ENCODE results near the gene SPATA9. TPM values are rescaled to one million over a fixed set of nuclear protein-coding genes. Genes with fewer than 3 reads are reported as not detected.
"Not testable (repeated sequence)": the region's sequence is repeated elsewhere in the genome, so short reads cannot be mapped to it uniquely, and the experiment has no call there.

SPATA9 gene
- total RNA-seq, 2 donors from 2014 or later = 2.3 TPM; not detected in 1

- WGBS = 60% methylated on average over 7 of the region's 7 CpGs
- Histone ChIP-seq H3K4me3 (no peak overlapping the region), H3K9me3 (no peaks in the 10 kb centered on the region), H3K27ac (peak overlapping the region; percentile 96 to 98), H3K36me3 (no peaks in the 10 kb centered on the region), H3K4me1 (replicated peaks) (peaks cover 6% of the 10 kb centered on the region), H3K27me3 (replicated peaks; ENCODE audit: insufficient read depth) (no peaks in the 10 kb centered on the region)
- intact Hi-C loops (cut with DNase I) = loop anchor here (5.0 kb wide), 2 partner anchors 139 to 214 kb away; no protein-coding TSS in a partner anchor
- DNase-seq (ENCODE audit: low spot score) = no peak
- TF ChIP-seq POLR2AphosphoS5 (IDR thresholded peaks at IDR 0.05) (peak; percentile 6), POLR2A (IDR thresholded peaks at IDR 0.05) (no peak), CTCF (IDR thresholded peaks at IDR 0.05) (no peak)
Observed at GRCh38 chr5:95643152-95643551, 39.6 kb downstream of the SPATA9 start.

- no peaks in the 10 kb centered on the region for H3K36me3 ChIP-seq
- no peaks in the 10 kb centered on the region for H3K9me3 ChIP-seq
- WGBS = 25% methylated on average over 5 of the region's 5 CpGs
- H3K27ac ChIP-seq = peak overlapping the region; percentile 96 to 98
- peaks cover 6% of the 10 kb centered on the region for H3K4me1 ChIP-seq (replicated peaks)
- intact Hi-C loops (cut with DNase I) = loop anchor here (5.0 kb wide), 2 partner anchors 141 to 216 kb away; no protein-coding TSS in a partner anchor
- no peak overlapping the region for H3K4me3 ChIP-seq
- H3K27me3 ChIP-seq (replicated peaks; ENCODE audit: insufficient read depth) = no peaks in the 10 kb centered on the region
- peak; percentile 94 for DNase-seq (ENCODE audit: low spot score)
- TF ChIP-seq CTCF (IDR thresholded peaks at IDR 0.05) (peak in 1 of 4 experiments; percentile 7), POLR2AphosphoS5 (IDR thresholded peaks at IDR 0.05) (peak; percentile 99), POLR2A (IDR thresholded peaks at IDR 0.05) (peak; percentile 52)
Observed at GRCh38 chr5:95641741-95642220, 41.0 kb downstream of the SPATA9 start.

GRCh38 chr5:95638632-95639031, 44.2 kb downstream of the SPATA9 start:
- Histone ChIP-seq H3K4me3 (no peak overlapping the region), H3K9me3 (no peaks in the 10 kb centered on the region), H3K4me1 (replicated peaks) (no peaks in the 10 kb centered on the region), H3K36me3 (no peaks in the 10 kb centered on the region), H3K27me3 (replicated peaks; ENCODE audit: insufficient read depth) (no peaks in the 10 kb centered on the region), H3K27ac (no peak overlapping the region)
- no peak for DNase-seq (ENCODE audit: low spot score)
- no peak for TF ChIP-seq CTCF (IDR thresholded peaks at IDR 0.05)
- no peak for TF ChIP-seq POLR2A (IDR thresholded peaks at IDR 0.05)
- TF ChIP-seq POLR2AphosphoS5 (IDR thresholded peaks at IDR 0.05) = no peak
- intact Hi-C loops (cut with DNase I) = no loop called here
- WGBS = 93% methylated on average over 3 of the region's 3 CpGs

GRCh38 chr5:95634081-95634480, 48.7 kb downstream of the SPATA9 start:
- no peaks in the 10 kb centered on the region for H3K9me3 ChIP-seq
- H3K4me3 ChIP-seq = no peak overlapping the region
- intact Hi-C loops (cut with DNase I) = no loop called here
- no peaks in the 10 kb centered on the region for H3K27me3 ChIP-seq (replicated peaks; ENCODE audit: insufficient read depth)
- no peaks in the 10 kb centered on the region for H3K36me3 ChIP-seq
- WGBS = 99% methylated on average over 3 of the region's 3 CpGs
- no peaks in the 10 kb centered on the region for H3K4me1 ChIP-seq (replicated peaks)
- no peak overlapping the region for H3K27ac ChIP-seq
- no peak for DNase-seq (ENCODE audit: low spot score)
- TF ChIP-seq POLR2A (IDR thresholded peaks at IDR 0.05) (no peak), CTCF (IDR thresholded peaks at IDR 0.05) (no peak), POLR2AphosphoS5 (IDR thresholded peaks at IDR 0.05) (no peak)

- WGBS = 87% methylated on average over 3 of the region's 3 CpGs
- Histone ChIP-seq H3K9me3 (no peaks in the 10 kb centered on the region), H3K4me1 (replicated peaks) (no peaks in the 10 kb centered on the region), H3K36me3 (no peaks in the 10 kb centered on the region), H3K27me3 (replicated peaks; ENCODE audit: insufficient read depth) (no peaks in the 10 kb centered on the region), H3K27ac (no peak overlapping the region), H3K4me3 (no peak overlapping the region)
- no peak for DNase-seq (ENCODE audit: low spot score)
- no peak for TF ChIP-seq POLR2A (IDR thresholded peaks at IDR 0.05)
- no peak for TF ChIP-seq CTCF (IDR thresholded peaks at IDR 0.05)
- no peak for TF ChIP-seq POLR2AphosphoS5 (IDR thresholded peaks at IDR 0.05)
- intact Hi-C loops (cut with DNase I) = no loop called here
Observed at GRCh38 chr5:95633671-95634070, 49.1 kb downstream of the SPATA9 start.

GRCh38 chr5:95632942-95633341, 49.8 kb downstream of the SPATA9 start:
- H3K4me3 ChIP-seq; H3K9me3 ChIP-seq; DNase-seq (ENCODE audit: low spot score); H3K4me1 ChIP-seq (replicated peaks); H3K27me3 ChIP-seq (replicated peaks; ENCODE audit: insufficient read depth); intact Hi-C loops (cut with DNase I); H3K27ac ChIP-seq; H3K36me3 ChIP-seq: not testable (repeated sequence)
- 92% methylated on average over 2 of the region's 2 CpGs for WGBS
